ENCODE data around the gene C19orf73.
"Not testable (repeated sequence)": the region's sequence is repeated elsewhere in the genome, so short reads cannot be mapped to it uniquely, and the experiment has no call there.

The C19orf73 gene

GRCh38 chr19:49148784-49149651 is 30.1 kb upstream of the C19orf73 start:
- peak; percentile 43 to 66 for DNase-seq (ENCODE audit: low read depth in 2 of 2)

- no peak for DNase-seq (ENCODE audit: low read depth in 2 of 2)
These were observed 29.2 kb upstream of the C19orf73 start for GRCh38 chr19:49148044-49148682.

GRCh38 chr19:49146408-49146770 is 27.4 kb upstream of the C19orf73 start:
- not testable (repeated sequence) for DNase-seq (ENCODE audit: low read depth in 2 of 2)

GRCh38 chr19:49145573-49146407 is 26.8 kb upstream of the C19orf73 start:
- DNase-seq (ENCODE audit: low read depth in 2 of 2), result peak; percentile 56 to 63

GRCh38 chr19:49142866-49143335 is 24.0 kb upstream of the C19orf73 start:
- no peak for DNase-seq (ENCODE audit: low read depth in 2 of 2)

GRCh38 chr19:49141352-49141751 is 22.4 kb upstream of the C19orf73 start:
- no peak for DNase-seq (ENCODE audit: low read depth in 2 of 2)

- no peak for DNase-seq (ENCODE audit: low read depth in 2 of 2)
These were observed 22.0 kb upstream of the C19orf73 start for GRCh38 chr19:49140951-49141350.

- no peak for DNase-seq (ENCODE audit: low read depth in 2 of 2)
These were observed 17.8 kb upstream of the C19orf73 start for GRCh38 chr19:49136771-49137171.

GRCh38 chr19:49135686-49136085 is 16.7 kb upstream of the C19orf73 start:
- DNase-seq (ENCODE audit: low read depth in 2 of 2), result no peak

GRCh38 chr19:49133621-49134454 is 14.9 kb upstream of the C19orf73 start:
- no peak for DNase-seq (ENCODE audit: low read depth in 2 of 2)

GRCh38 chr19:49132974-49133609 is 14.1 kb upstream of the C19orf73 start:
- no peak for DNase-seq (ENCODE audit: low read depth in 2 of 2)

GRCh38 chr19:49130325-49130724 is 11.4 kb upstream of the C19orf73 start:
- DNase-seq (ENCODE audit: low read depth in 2 of 2), result no peak

- DNase-seq (ENCODE audit: low read depth in 2 of 2), result no peak
These were observed 10.3 kb upstream of the C19orf73 start for GRCh38 chr19:49129238-49129583.

- DNase-seq (ENCODE audit: low read depth in 2 of 2), result no peak
These were observed 9.7 kb upstream of the C19orf73 start for GRCh38 chr19:49128545-49129237.

GRCh38 chr19:49127674-49128544 is 9.0 kb upstream of the C19orf73 start:
- peak; percentile 89 for DNase-seq (ENCODE audit: low read depth in 2 of 2)

GRCh38 chr19:49127225-49127624 is 8.3 kb upstream of the C19orf73 start:
- DNase-seq (ENCODE audit: low read depth in 2 of 2), result not testable (repeated sequence)

GRCh38 chr19:49126575-49126974 is 7.6 kb upstream of the C19orf73 start:
- DNase-seq (ENCODE audit: low read depth in 2 of 2), result no peak

- DNase-seq (ENCODE audit: low read depth in 2 of 2), result no peak
These were observed 6.2 kb upstream of the C19orf73 start for GRCh38 chr19:49125025-49125731.

GRCh38 chr19:49123285-49123684 is 4.3 kb upstream of the C19orf73 start:
- not testable (repeated sequence) for DNase-seq (ENCODE audit: low read depth in 2 of 2)

All from stimulated activated CD8-positive, alpha-beta memory T cell treated with anti-CD3 and anti-CD28 coated beads, Interleukin-2, amount 100 ng/mL, for 1 hour (primary cell).